Adrenal gland (tissue), 12 donors: ENCODE results near the gene NKX6-2. TPM values are rescaled to one million over a fixed set of nuclear protein-coding genes. Genes with fewer than 3 reads are reported as not detected.

ENCODE experiments used
- DNase-seq, 7 donors: peaks; one replicate each; pipeline ENCODE4 v3.0.0-alpha.2; 2019 to 2020
- H3K27ac ChIP-seq, 5 donors: fragments of 200-600 bp; sonication (generic) in 4 of 5; 1 replicate in 3 of 5; 2 replicates in 2 of 5; pipeline versions ENCODE4 v1.5.1 to v1.8.0; 2016 to 2020; ENCODE audit warnings: mild to moderate bottlenecking in 1 of 5
- H3K27me3 ChIP-seq: fragments of 200-600 bp; 2 replicates; pipeline ENCODE4 v1.8.0; 2021
- H3K36me3 ChIP-seq, 2 donors: fragments of 200-600 bp; replicated peaks in 1 of 2; 1 replicate in 1 of 2; 2 replicates in 1 of 2; pipeline versions ENCODE4 v1.5.1 to v1.8.0; 2018 to 2022
- H3K4me1 ChIP-seq, 2 donors: fragments of 200-600 bp; replicated peaks in 1 of 2; 1 replicate in 1 of 2; 2 replicates in 1 of 2; pipeline versions ENCODE4 v1.5.1 to v1.8.0; 2018 to 2021
- H3K4me3 ChIP-seq, 4 donors: fragments of 200-600 bp; sonication (generic) in 3 of 4; one replicate each; pipeline ENCODE4 v1.5.1; 2016 to 2018
- H3K9me3 ChIP-seq, 3 donors: fragments of 200-600 bp; sonication (generic) in 1 of 3; replicated peaks in 1 of 3; 1 replicate in 2 of 3; 2 replicates in 1 of 3; pipeline versions ENCODE4 v1.5.1 to v1.8.0; 2016 to 2021
- POLR2A ChIP-seq, 2 donors: fragments of 450-650 bp; IDR thresholded peaks; one replicate each; pipeline ENCODE4 v1.6.1; 2017; ENCODE audit warnings: antibody characterized with exemption in 2 of 2, mild to moderate bottlenecking in 2 of 2, moderate library complexity in 1 of 2
- WGBS, 4 donors: extraction: QIAGEN DNeasy Blood & Tissue Kit in 2 of 4; methylation state at CpG; one replicate each; pipeline versions ENCODE4 v1.1.5 to v1.1.7; 2013 to 2017; 5-methylcytosine and 5-hydroxymethylcytosine counted together
- intact Hi-C, 2 donors: fragments of 100-400 bp; cut with DNase I; formaldehyde crosslinking; loops; one replicate each; pipeline versions ENCODE4 v1.14.1 to v1.15.0; 2022 to 2023
- polyA plus RNA-seq, 3 donors: library from polyadenylated mRNA; stranded (reverse); fragments of 200-250 nt in 2 of 3; fragments of 350-450 nt in 1 of 3; fragmentation: Illumina TruSeq in 1 of 3; extraction: RNeasy Lipid Tissue Mini Kit (QIAGEN cat#74804) in 1 of 3; gene quantifications; one replicate each; pipeline ENCODE4 v1.2.3, GENCODE V29; 2013 to 2014
- total RNA-seq, 9 donors: library from RNA; depleted of rRNA in 4 of 9; stranded (reverse); fragments of >200 nt in 4 of 9; fragments of 120-200 nt in 1 of 9; fragmentation: NEBNext Ultra II Directional in 1 of 9; extraction: Animal tissue kit (Norgen Biotek cat#: 25700) in 1 of 9; gene quantifications; one replicate each; pipeline versions ENCODE4 v1.1.0 to v1.2.4, GENCODE V29; 2013 to 2023
- TF ChIP-seq, protein P1 (sequence below), 6 experiments: fragments of 450-650 bp in 4 of 6; fragments of 200-600 bp in 2 of 6; sonication (generic) in 1 of 6; IDR thresholded peaks; 1 replicate in 5 of 6; 2 replicates in 1 of 6; pipeline versions ENCODE4 v1.5.1 to v1.8.0; 2016 to 2021; ENCODE audit warnings: antibody characterized with exemption in 6 of 6, mild to moderate bottlenecking in 2 of 6, moderate library complexity in 1 of 6
- donor health status: healthy with polysubstance abuse.
- donor health status: Bipolar disorder and iron deficiency.
- donor health status: DM: yes; HTN: yes; CAD: no.
- donor health status: DM: no; HTN: no; CAD: no.
- donor health status: DM: no; HTN: no; CAD: no.
- donor health status: DM: yes; HTN: yes; CAD: no.

NKX6-2 gene
- total and polyA plus RNA-seq, 12 donors = 0.37 to 0.40 TPM; not detected in 10

GRCh38 chr10:132750936-132751335, 35.0 kb downstream of the NKX6-2 start:
- intact Hi-C loops = no loop called here
- Histone ChIP-seq H3K4me1 (no peaks in the 10 kb centered on the region), H3K36me3 (peaks cover 0 to 36% of the 10 kb centered on the region in 2 donors), H3K9me3 (no peaks in the 10 kb centered on the region), H3K4me3 (no peak overlapping the region), H3K27ac (no peak overlapping the region), H3K27me3 (no peaks in the 10 kb centered on the region)
- no peak for TF ChIP-seq POLR2A (IDR thresholded peaks at IDR 0.05)
- TF ChIP-seq, protein P1, sequence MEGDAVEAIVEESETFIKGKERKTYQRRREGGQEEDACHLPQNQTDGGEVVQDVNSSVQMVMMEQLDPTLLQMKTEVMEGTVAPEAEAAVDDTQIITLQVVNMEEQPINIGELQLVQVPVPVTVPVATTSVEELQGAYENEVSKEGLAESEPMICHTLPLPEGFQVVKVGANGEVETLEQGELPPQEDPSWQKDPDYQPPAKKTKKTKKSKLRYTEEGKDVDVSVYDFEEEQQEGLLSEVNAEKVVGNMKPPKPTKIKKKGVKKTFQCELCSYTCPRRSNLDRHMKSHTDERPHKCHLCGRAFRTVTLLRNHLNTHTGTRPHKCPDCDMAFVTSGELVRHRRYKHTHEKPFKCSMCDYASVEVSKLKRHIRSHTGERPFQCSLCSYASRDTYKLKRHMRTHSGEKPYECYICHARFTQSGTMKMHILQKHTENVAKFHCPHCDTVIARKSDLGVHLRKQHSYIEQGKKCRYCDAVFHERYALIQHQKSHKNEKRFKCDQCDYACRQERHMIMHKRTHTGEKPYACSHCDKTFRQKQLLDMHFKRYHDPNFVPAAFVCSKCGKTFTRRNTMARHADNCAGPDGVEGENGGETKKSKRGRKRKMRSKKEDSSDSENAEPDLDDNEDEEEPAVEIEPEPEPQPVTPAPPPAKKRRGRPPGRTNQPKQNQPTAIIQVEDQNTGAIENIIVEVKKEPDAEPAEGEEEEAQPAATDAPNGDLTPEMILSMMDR (IDR thresholded peaks at IDR 0.05) = no peak
- 87 to 97% (median 93%) methylated on average over 13 to 14 of the region's 14 CpGs for WGBS, 4 donors
- no peak for DNase-seq

- TF ChIP-seq, protein P1 (IDR thresholded peaks at IDR 0.05) = no peak
- TF ChIP-seq POLR2A (IDR thresholded peaks at IDR 0.05) = no peak
- no peak overlapping the region for H3K27ac ChIP-seq
- no peaks in the 10 kb centered on the region for H3K9me3 ChIP-seq
- H3K27me3 ChIP-seq = no peaks in the 10 kb centered on the region
- 89 to 96% (median 93%) methylated on average over 17 to 22 of the region's 22 CpGs for WGBS, 4 donors
- H3K36me3 ChIP-seq = peaks cover 0 to 31% of the 10 kb centered on the region in 2 donors
- no peaks in the 10 kb centered on the region for H3K4me1 ChIP-seq
- H3K4me3 ChIP-seq = no peak overlapping the region
- DNase-seq = no peak
- intact Hi-C loops = no loop called here
Observed at GRCh38 chr10:132749371-132749795, 36.6 kb downstream of the NKX6-2 start.

GRCh38 chr10:132748545-132749370, 37.2 kb downstream of the NKX6-2 start:
- no peak for DNase-seq
- Histone ChIP-seq H3K27me3 (no peaks in the 10 kb centered on the region), H3K4me3 (no peak overlapping the region), H3K27ac (no peak overlapping the region), H3K36me3 (peaks cover 0 to 24% of the 10 kb centered on the region in 2 donors), H3K4me1 (no peaks in the 10 kb centered on the region), H3K9me3 (no peaks in the 10 kb centered on the region)
- WGBS, 4 donors = 92 to 95% (median 92%) methylated on average over 16 to 36 of the region's 36 CpGs
- TF ChIP-seq, protein P1 (IDR thresholded peaks at IDR 0.05) = no peak
- TF ChIP-seq POLR2A (IDR thresholded peaks at IDR 0.05) = no peak
- intact Hi-C loops = no loop called here

DNA sequence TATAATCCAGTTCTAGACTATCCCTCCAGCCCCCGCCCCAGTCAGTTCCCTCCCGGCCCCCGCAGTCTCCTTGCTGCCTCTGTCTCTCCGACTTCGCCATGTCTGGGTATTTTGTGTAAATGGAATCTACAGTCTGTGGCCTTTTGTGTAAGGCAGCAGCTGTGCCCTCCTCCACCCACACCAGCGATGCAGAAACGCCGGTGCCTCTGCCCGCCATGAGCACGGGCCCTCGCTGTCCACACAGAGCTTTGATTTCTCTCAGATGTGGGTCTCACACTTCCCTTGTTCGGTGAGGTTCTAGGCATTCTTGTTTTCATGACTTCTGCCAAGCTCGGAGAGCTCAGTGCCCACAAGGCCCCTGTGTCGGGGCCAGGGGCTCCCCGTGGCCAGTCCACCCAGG, 37.8 kb downstream of the NKX6-2 start:
- WGBS, 4 donors = 92 to 97% (median 93%) methylated on average over 15 of the region's 15 CpGs
- Histone ChIP-seq H3K27ac (no peak overlapping the region), H3K4me1 (no peaks in the 10 kb centered on the region), H3K27me3 (no peaks in the 10 kb centered on the region), H3K36me3 (peaks cover 0 to 18% of the 10 kb centered on the region in 2 donors), H3K4me3 (no peak overlapping the region), H3K9me3 (no peaks in the 10 kb centered on the region)
- intact Hi-C loops = no loop called here
- DNase-seq = no peak
- no peak for TF ChIP-seq POLR2A (IDR thresholded peaks at IDR 0.05)
- TF ChIP-seq, protein P1 (IDR thresholded peaks at IDR 0.05) = no peak
